Osteocyte (in vitro differentiated cells): ENCODE data around the gene ITIH4. TPM values are rescaled to one million over a fixed set of nuclear protein-coding genes. Genes with fewer than 3 reads are reported as not detected.

ENCODE experiments used
- DNase-seq: peaks from one replicate; pipeline ENCODE4 v3.0.0; 2021; ENCODE audit warnings: mixed read lengths; ENCODE audit not compliant: unreplicated experiment; ENCODE audit errors: extremely low spot score
- H3K27ac Mint-ChIP-seq: one replicate; pipeline ENCODE4 v1.8.0; 2021; ENCODE audit warnings: mild to moderate bottlenecking, mixed read lengths; ENCODE audit not compliant: unreplicated experiment
- H3K27me3 Mint-ChIP-seq: one replicate; pipeline ENCODE4 v1.8.0; 2021; ENCODE audit warnings: mixed read lengths; ENCODE audit not compliant: unreplicated experiment
- H3K36me3 Mint-ChIP-seq: one replicate; pipeline ENCODE4 v1.8.0; 2021; ENCODE audit warnings: mixed read lengths; ENCODE audit not compliant: unreplicated experiment
- H3K4me1 Mint-ChIP-seq: one replicate; pipeline ENCODE4 v1.8.0; 2021; ENCODE audit warnings: mixed read lengths; ENCODE audit not compliant: unreplicated experiment
- H3K4me3 Mint-ChIP-seq: one replicate; pipeline ENCODE4 v1.8.0; 2021; ENCODE audit warnings: mild to moderate bottlenecking, moderate library complexity, mixed read lengths; ENCODE audit not compliant: unreplicated experiment
- H3K9me3 Mint-ChIP-seq: one replicate; pipeline ENCODE4 v1.8.0; 2021; ENCODE audit warnings: mixed read lengths; ENCODE audit not compliant: unreplicated experiment
- total RNA-seq: library from RNA; stranded (reverse); gene quantifications from 2 replicates; pipeline ENCODE4 v1.2.1, GENCODE V29; 2021
- TF ChIP-seq, protein P1 (sequence below): fragments of 200-600 bp; sonication (generic); IDR thresholded peaks from 2 replicates; pipeline ENCODE4 v1.5.0; 2021; ENCODE audit warnings: antibody characterized with exemption, mild to moderate bottlenecking, moderate library complexity

ITIH4 gene
- total RNA-seq, 1 donor from 2014 or later: 7.2 TPM

DNA sequence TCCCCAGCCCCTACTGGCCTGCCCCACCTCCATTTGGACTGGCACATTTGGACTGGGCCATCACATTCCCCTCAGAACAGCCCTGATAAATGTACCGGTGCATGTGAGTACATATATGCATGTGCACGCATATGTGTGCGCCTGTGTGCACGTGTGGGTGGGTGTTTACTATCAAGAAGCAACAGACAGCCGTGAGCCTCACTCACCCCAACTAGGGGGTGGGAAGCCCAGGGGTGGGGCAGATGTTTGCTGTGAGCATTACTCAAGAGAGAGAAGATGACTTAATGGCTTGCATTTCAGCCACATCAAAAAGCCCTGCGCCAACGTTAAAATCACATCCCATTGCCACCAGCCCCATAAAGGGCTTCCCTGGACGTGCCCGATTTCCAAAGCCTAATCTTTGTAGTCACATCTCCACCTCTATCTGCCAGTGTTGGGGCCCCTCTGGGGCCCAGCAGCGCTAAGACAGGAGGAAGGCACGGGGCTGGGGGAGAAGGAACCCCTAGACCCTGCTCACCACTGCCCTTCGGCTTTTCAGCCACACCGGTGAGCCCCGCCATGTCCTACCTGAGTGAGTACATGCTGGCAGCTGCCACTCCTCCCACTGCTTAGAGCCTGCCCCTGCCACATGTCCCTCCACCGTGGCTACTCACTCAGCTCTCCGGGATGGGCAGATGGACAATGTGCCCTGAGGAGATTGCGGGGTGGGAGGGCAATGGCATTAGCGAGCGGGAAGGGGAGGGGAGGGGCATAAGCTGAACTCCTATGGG lies 25.0 kb downstream of the ITIH4 start:
- no peak overlapping the region for H3K27ac Mint-ChIP-seq
- no peaks in the 10 kb centered on the region for H3K36me3 Mint-ChIP-seq
- peaks cover 13% of the 10 kb centered on the region for H3K4me1 Mint-ChIP-seq
- DNase-seq: no peak
- TF ChIP-seq, protein P1, sequence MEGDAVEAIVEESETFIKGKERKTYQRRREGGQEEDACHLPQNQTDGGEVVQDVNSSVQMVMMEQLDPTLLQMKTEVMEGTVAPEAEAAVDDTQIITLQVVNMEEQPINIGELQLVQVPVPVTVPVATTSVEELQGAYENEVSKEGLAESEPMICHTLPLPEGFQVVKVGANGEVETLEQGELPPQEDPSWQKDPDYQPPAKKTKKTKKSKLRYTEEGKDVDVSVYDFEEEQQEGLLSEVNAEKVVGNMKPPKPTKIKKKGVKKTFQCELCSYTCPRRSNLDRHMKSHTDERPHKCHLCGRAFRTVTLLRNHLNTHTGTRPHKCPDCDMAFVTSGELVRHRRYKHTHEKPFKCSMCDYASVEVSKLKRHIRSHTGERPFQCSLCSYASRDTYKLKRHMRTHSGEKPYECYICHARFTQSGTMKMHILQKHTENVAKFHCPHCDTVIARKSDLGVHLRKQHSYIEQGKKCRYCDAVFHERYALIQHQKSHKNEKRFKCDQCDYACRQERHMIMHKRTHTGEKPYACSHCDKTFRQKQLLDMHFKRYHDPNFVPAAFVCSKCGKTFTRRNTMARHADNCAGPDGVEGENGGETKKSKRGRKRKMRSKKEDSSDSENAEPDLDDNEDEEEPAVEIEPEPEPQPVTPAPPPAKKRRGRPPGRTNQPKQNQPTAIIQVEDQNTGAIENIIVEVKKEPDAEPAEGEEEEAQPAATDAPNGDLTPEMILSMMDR: no peak
- peaks cover 3% of the 10 kb centered on the region for H3K27me3 Mint-ChIP-seq
- H3K4me3 Mint-ChIP-seq: no peak overlapping the region
- H3K9me3 Mint-ChIP-seq: no peaks in the 10 kb centered on the region

DNA sequence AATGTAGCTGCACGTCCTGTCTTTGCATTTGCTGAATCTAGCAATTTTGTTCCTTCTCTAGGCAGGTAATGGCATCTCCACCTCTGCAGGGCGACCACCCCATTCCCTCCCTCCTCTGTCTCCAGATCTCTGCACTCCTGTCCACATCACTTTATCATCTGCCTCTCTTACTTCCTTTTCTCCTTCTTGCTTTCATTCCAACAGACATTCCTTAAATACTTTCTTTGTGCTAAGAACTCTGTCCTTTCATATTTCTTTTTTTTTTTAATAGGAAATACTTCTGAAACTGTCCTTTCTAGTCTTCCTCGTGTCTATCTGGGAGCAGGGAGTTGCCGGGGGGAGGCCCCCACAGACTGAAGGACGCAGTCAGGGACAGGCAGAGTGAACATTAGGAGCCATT lies 28.6 kb downstream of the ITIH4 start:
- Mint-ChIP-seq H3K27me3 (no peaks in the 10 kb centered on the region), H3K27ac (peak overlapping the region; percentile 28), H3K36me3 (no peaks in the 10 kb centered on the region), H3K4me3 (no peak overlapping the region), H3K9me3 (no peaks in the 10 kb centered on the region), H3K4me1 (peaks cover 16% of the 10 kb centered on the region)
- no peak for DNase-seq
- TF ChIP-seq, protein P1: no peak

DNA sequence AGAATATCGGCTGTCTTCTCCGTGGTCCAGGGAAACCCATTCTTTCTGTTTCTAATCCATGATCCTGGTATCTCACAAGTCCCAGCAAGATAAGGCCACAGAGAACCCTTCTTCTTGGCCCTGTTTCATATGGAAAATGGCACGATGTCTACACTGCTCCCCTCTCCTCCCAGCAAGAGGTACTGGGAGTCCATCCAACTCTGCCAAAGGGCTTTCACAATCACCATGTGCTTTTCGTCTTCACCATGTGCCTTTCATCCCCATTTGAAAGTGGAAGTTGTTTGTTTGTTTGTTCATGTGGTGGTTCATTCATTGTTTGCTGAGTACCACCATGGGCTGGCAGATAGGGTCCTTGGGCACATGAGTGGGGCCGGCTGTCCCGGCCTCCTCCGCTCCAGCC lies 30.4 kb downstream of the ITIH4 start:
- Mint-ChIP-seq H3K9me3 (no peaks in the 10 kb centered on the region), H3K27ac (no peak overlapping the region), H3K4me3 (no peak overlapping the region), H3K27me3 (no peaks in the 10 kb centered on the region), H3K4me1 (peaks cover 16% of the 10 kb centered on the region), H3K36me3 (no peaks in the 10 kb centered on the region)
- no peak for DNase-seq
- TF ChIP-seq, protein P1: no peak

DNA sequence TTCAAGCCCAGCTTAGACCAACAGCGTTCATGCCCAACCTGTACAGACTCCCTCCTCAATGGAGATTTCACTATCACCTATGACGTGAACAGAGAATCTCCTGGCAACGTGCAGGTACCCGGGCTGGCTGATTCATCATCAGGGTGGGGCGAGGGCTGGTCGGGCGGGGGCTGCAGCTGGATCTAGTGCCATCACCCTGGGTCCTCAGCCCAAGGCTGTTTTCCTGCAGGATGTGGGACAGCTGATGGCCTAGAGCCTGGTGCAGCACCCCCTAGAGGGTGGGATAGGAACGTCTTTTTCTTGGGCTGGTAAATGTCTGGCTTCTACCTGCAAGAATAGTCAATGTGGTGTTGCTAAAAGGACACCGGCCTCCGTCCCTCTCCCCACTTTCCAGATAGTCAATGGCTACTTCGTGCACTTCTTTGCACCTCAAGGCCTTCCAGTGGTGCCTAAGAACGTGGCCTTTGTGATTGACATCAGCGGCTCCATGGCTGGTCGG lies 31.4 kb downstream of the ITIH4 start:
- TF ChIP-seq, protein P1: peak; percentile 40
- Mint-ChIP-seq H3K27ac (no peak overlapping the region), H3K4me1 (peaks cover 24% of the 10 kb centered on the region), H3K27me3 (no peaks in the 10 kb centered on the region), H3K4me3 (no peak overlapping the region), H3K9me3 (no peaks in the 10 kb centered on the region), H3K36me3 (no peaks in the 10 kb centered on the region)
- DNase-seq: no peak

DNA sequence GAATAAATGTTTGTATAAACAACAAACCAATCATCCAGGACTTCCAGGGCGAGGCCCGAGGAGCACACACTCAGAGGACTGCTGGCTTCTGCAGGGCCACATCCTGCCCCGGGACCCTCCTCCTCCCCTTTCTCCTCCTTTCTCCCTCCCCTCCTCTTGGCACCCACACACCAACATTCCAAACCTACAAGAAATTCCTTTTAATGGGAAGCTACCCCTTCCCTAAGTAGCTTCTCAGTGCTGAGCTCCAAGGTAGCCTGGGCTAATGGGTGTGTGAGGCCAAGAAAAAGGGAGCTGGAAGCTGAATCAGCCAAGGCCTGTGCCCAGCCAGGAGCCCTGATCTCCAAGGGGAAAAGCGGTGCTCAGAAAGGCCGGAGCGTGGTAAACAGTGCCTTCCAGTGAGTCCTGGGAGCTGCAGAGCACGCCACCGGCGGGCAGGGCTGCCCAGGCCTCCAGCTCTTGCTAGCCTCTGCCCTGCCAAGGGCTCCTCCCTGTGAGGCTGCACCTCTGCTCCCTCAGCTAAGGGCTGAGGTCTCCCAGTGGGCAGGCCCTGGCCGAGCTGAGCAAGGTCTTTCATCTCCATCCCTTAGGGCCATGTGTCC lies 32.0 kb downstream of the ITIH4 start:
- no peak for DNase-seq
- TF ChIP-seq, protein P1: no peak
- no peaks in the 10 kb centered on the region for H3K36me3 Mint-ChIP-seq
- no peaks in the 10 kb centered on the region for H3K9me3 Mint-ChIP-seq
- peaks cover 25% of the 10 kb centered on the region for H3K4me1 Mint-ChIP-seq
- H3K4me3 Mint-ChIP-seq: no peak overlapping the region
- no peaks in the 10 kb centered on the region for H3K27me3 Mint-ChIP-seq
- H3K27ac Mint-ChIP-seq: no peak overlapping the region
